NOMO-1 treated with DMSO at 0.1 percent for 48 hours (cell line): Measurements from ENCODE around the gene MAST4.
A peak's percentile ranks its signal among the peaks of the same experiment; 100 is the strongest.

Experiments
- DNase-seq: peaks from one replicate; lab custom pipeline; 2025; ENCODE audit not compliant: unreplicated experiment; lab: John Stamatoyannopoulos, UW

The MAST4 gene

DNA sequence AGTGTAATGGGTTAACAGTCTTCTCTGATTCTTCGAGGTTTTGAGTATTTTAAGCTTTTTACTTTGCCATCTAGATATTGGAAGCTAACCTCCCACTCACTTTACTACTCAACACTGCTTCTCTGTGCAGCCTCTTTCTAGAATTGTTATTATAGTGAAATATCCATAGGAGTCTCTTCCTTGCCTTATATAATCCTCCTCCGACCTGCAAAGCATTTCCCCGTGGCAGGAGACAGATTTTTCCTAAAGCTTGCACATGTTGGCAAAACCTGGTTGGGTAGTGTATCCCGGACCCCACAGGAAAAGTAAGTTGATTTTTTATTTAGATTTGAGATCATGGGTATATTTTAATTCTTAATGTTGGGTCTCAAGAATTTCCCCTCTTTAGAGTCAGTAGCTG is 351.3 kb downstream of the MAST4 start:
- DNase-seq, result no peak

DNA sequence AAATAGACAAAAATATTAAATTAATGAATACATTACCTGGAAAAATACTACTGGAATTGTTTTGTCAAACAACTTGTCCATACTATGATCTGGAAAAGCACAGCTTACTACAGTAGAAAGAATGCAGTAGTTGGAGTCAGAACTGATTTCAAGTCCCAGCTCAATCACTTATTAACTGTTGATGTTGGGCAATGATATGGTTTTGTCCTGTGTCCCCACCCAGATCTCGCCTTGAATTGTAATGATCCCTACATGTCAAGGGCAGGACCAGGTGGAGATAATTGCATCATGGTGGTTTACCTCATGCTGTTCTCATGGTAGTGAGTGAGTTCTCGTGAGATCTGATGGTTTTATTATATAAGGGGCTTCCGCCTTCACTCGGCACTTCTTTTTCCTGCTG is 352.9 kb downstream of the MAST4 start:
- DNase-seq, result peak; percentile 60

DNA sequence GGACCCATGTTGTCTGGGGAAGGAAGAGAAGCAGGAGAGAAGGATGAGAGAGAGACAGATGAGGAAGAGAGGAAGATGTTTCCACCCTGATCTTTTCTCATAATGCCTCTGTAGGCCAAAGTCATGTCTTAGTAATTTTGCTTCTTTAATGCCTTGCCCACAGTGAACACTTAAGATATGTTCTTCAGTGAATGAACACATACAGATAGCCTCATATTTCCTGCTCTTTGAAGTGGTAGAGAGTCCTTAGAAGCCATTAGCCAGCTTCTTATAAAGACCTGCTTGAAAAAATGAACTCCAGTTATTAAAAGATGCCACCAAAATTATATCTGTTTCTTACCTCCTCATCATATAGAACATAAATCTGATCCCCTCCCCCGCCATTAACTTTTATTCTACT is 356.0 kb downstream of the MAST4 start:
- DNase-seq, result no peak

DNA sequence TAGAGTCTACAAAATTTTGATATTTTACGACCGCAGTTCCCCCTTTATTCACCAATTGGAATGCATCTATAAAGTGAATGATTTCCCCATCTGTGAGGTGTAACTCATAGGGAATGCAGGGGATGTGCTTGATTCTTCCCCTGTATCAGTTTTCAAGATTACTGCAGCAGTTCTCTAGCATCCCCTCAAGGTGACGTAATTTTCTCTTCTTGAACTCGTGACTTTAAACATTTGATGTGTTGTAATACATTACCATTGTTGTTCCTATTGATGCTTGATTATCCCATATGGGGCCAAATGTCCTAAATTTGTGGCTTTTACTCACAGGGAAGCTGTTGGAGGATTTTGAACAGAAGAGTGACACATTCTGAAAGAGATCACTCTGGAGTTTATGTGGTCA is 360.2 kb downstream of the MAST4 start:
- no peak for DNase-seq

DNA sequence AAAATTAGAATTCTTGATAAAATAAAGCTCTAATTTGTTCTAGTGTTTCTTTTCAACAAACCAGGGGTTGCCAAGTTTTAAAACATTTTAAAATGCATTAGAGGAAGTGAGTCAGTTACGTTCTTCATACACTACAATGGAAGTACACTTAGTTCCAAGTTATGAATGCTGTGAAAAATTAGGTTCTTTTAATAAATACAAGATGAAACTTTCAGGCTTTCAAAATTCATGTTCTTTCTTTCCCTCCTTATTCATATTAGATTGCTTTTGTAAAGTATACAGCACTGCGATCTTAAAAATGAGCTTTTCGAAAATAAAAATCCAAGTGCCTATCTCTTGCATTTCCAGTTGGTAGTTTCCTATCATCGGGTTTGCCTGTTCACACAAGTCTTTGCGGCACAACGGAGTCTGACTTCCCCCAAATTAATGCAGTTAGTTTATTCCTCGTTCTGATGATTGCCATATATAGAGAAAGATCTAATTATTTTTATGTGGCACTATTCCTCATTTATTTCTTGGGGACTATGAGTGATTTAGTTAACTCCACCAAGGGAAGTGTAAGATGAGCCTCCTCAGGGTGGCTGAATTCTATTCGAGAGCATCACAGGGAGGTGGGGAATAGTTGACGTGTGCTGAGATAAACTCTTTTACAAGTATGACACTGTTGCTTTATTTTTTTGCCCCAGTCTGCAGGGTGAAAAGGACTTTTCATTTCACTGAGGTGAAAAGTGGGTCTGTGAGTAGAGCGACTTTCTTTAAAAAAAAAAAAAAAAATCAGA is 362.2 kb downstream of the MAST4 start:
- no peak for DNase-seq

- no peak for DNase-seq
These were observed 362.9 kb downstream of the MAST4 start for GRCh38 chr5:66958980-66959641.

DNA sequence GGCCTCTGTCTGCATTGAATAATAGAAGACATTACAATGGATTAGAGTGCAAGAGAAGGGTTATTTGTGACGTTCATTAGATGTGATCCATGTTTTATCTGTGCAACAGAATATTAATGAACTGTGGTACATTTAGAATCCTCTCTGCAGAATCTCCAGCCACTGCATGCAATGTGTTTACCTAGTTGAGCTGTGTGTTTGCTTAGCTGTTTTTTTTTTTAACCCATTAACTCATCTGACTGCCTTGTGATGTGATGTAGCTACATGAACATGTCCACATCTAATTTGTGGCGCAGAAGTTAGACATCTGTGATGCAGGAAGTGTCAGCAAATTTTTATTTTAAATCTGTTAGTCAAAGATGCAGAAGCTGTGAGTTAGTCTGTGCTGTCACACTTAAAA is 363.5 kb downstream of the MAST4 start:
- DNase-seq, result no peak

DNA sequence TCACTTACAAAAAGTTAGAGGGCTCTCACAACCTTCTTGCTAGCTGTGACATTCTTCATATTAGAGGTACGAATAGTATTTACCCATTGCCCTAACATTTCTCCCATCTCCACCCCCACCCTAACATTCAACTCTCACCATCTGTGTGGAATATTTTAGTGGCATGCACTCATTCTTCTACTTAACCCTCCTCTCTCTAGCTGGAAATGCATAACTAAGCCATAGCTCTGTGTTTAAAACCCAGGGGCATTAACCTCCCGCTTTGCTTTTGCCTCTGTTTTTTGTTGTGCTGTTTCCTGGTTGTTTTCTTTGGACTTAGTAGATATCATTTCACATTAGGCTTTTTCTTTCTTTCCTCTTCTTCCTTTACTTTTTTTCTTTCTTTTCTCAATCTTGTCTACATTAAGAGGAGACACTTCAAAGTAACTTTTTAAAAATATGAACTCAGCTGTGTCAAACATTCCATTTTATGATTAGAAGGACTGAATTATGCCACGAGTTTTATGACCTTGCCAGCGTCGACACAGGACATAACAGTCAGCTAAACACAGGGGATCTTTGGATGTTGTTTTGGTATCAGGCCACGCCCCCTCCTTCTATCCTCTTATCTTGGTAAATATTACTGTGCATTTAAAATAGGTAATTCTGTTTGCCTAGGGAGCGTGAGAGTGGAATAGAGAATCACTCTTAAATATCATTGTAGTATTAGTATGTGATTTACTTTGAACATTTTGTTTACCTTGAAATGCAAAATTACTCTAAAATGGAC is 364.4 kb downstream of the MAST4 start:
- no peak for DNase-seq

DNA sequence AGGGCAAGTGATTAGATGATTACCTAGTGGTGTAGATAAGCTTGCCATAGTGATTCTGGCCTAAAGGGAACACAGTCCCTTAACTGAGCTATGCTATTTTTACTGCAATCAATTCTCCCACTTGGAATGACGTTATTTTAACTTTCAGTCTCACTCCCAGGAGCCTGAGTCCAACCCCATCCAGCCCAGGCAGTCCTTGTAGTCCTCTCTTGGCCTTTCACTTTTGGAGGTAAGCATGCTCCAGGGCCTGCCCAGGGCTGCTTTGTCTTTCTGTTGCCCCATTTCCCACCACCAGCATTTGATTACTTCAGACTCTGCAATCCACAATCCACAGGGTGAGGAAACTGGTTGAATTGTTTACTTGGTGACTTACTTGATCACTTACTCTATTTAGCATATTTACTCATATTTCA is 367.4 kb downstream of the MAST4 start:
- DNase-seq, result no peak

DNA sequence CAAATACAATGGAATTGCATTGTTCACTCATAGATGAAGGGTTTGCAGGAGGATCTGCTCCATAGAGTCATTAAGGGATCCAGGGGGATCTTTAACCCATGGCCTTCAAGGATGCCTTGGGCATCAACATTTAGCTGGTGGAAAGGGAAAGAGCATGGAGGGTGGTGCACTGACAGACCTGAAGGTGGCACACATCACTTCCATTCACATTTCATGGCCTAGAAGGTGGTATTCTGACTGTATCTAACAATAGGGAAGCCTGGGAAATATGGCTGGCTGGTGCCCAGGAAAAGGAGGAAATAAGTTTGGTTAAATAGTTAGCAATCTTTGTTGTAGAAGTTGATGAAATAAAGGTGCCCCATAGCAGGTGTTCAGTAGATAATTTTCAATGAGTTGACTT is 370.2 kb downstream of the MAST4 start:
- DNase-seq, result no peak

GRCh38 chr5:66967102-66967501 is 370.9 kb downstream of the MAST4 start:
- DNase-seq, result no peak

GRCh38 chr5:66967826-66968262 is 371.7 kb downstream of the MAST4 start:
- no peak for DNase-seq

DNA sequence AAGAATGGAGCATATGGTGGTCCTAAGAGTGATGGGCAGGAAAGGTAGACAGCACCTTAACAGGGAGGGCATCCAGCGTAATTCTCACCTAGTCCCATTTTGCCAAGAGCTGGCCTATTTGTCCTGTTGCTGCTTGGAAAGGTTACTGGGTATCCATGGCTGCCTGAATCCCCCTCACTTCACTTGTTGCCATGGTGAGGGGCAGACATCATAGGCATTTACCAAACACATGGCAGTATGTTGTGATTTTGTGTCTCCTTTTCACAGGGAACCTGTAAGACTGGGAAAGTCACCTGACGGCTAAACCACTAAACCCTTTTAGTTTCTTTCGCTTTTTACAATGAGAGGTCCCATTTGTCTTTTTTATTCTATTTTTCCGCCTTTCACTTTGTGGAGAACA is 373.3 kb downstream of the MAST4 start:
- DNase-seq, result no peak

- DNase-seq, result no peak
These were observed 373.8 kb downstream of the MAST4 start for GRCh38 chr5:66969963-66970362.

DNA sequence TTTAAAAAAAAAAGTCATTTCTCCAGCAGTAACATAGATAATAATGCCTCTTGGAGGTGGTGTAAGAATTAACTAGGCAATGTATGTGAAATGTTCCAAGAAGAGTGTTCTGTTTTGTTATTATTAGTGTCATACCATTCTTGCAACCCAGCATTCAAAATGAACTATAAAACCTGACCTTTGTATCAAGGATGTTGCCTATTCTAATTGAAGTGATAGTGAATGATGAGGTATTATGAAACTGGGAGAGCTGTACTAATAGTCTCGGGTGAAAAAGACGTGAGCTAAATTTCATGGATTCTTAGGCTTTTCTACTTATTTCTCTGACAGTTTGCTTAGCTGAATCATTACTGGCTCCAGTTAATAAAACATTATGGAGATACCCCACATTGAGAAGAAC is 375.8 kb downstream of the MAST4 start:
- DNase-seq, result no peak

GRCh38 chr5:66974256-66974655 is 378.1 kb downstream of the MAST4 start:
- DNase-seq, result no peak

- no peak for DNase-seq
These were observed 379.9 kb downstream of the MAST4 start for GRCh38 chr5:66976108-66976507.

GRCh38 chr5:66979738-66980137 is 383.5 kb downstream of the MAST4 start:
- DNase-seq, result no peak

GRCh38 chr5:66981266-66982055 is 385.3 kb downstream of the MAST4 start:
- DNase-seq, result no peak

- no peak for DNase-seq
These were observed 385.8 kb downstream of the MAST4 start for GRCh38 chr5:66982056-66982387.

DNA sequence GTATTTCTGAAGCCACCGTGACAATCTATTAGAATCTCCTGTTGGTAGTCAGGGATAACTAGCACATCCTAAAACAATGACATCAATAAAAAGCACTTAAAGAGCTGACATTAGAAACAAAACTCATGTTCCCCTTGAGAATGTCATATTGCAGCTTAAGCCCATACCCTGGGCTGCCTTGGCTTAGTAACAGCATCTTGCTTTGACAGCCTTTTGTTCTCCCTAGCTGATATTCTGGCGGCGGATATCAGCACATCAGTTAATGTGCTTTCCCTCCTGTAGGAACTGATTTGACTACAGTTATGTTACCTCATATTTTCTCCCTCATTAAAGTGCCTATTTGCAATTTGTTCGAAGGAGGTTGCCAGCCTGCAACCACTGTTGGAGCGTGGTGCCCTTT is 386.3 kb downstream of the MAST4 start:
- DNase-seq, result no peak
